Amygdala (tissue), 56 donors: Measurements from ENCODE around the gene GDAP2.
"Not testable (repeated sequence)": the region's sequence is repeated elsewhere in the genome, so short reads cannot be mapped to it uniquely, and the experiment has no call there.

Experiments used
- DNase-seq, 56 donors: peaks; one replicate each; lab custom pipeline; 2025; lab: John Stamatoyannopoulos, UW

GDAP2 gene

DNA sequence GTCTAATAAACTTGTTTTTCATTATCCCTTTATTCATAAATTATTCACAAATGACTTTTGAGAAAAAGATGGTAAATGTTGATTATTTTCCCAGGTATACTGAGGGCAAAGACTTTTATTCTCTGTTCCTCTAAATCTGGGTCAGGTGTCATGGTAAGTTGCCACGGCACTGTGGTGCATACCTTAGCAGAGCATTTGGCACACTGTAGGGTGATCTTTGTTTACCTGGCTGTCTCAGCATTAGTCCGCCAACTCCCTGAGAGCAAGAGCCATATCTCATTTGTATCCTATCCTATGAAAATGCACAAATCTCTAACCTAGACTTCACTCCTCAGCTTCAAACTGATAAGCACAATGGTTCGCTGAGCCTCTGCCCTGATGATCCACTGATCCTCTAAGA is 24.9 kb downstream of the GDAP2 start:
- no peak for DNase-seq

GRCh38 chr1:117902944-117903343 is 26.5 kb downstream of the GDAP2 start:
- DNase-seq: no peak

- no peak for DNase-seq
These were observed 29.6 kb downstream of the GDAP2 start for GRCh38 chr1:117899801-117900200.

DNA sequence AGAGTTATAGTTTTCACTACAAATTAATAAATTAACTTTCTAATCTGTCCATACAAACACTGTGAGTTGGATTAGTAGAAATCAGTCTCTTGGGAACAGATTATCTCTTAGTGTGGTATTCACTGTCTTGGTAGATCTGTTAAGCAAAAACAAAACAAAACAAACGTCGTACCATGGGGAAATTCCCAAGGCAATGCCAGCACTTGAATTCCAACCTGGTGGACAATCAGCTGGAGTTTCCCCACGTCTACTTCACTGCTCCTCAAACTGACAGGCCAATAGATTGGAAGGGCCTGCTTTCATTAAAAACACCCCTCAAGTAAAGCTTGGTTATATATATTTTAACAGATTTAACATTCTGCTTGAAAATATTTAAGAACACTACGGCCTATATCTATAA is 31.9 kb downstream of the GDAP2 start:
- DNase-seq: no peak

- peak in 30 of 56 donors; percentile 0 to 80 (median 12) for DNase-seq
These were observed 33.8 kb downstream of the GDAP2 start for GRCh38 chr1:117895482-117896114.

GRCh38 chr1:117894078-117894477 is 35.3 kb downstream of the GDAP2 start:
- DNase-seq: no peak

DNA sequence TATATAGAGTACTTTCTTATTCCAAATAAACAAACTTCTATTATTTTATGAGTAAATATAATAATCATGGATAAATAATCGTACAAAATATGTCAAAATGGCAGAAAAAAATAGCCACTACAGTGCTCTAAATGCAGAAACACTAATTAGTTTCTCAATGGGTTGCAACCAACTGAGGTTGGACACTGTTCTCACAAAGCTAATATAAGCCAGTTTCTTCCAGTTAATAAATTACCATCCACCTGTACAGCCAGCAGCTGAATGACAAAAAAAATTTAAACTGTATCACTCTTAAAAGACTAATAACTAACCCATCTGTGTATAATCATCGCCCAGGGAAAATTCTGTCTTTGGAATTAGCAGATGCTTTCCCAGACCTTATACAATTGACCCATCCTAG is 36.9 kb downstream of the GDAP2 start:
- DNase-seq: no peak

DNA sequence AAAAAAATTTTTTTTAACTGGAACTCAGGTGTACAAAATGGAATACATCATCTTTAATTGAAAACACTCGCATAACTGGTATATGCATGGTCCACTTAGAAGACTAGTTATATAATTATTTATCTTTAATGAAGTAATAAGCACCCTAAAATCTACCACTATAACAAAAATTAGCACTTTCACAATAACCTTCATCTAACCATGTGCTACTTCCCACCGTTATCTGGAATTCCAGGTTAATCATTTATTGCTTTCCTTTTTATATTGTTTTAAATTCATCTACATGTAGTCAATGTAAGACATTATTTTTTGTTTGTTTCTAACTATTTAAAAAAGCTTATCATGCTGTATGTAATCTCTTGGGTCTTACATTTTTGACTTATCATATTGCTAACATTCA is 39.0 kb downstream of the GDAP2 start:
- no peak for DNase-seq

DNA sequence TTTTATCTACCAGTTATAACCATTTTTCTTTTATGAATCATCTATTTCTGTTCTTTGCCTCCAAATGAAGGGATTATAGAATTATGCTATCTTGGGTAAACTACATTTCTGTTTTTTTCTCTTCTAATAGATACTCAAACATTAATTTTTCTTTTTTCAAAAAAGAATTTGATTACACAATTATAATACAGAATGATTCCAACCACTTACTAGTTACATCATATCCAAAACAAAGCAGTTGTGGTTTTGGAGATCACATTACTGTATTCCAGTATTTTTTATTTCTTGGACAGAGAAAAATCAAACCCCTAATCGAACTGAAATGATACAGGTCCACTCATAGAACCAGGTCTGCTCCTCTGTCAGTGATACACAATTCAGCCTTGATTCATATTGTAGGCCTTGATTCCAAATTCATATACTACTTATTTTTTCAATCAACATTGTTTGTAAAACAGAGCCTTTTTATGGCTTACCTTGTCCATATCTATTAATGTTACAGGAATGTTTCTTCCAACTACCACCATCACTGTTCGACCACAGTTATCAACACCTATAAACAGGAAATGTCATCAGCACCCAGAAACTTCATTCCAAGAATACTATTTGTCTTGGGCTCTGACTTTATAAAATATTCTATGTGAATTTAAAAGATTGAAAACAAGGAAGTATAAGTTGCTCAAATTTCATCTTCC is 43.2 kb downstream of the GDAP2 start:
- DNase-seq: no peak

DNA sequence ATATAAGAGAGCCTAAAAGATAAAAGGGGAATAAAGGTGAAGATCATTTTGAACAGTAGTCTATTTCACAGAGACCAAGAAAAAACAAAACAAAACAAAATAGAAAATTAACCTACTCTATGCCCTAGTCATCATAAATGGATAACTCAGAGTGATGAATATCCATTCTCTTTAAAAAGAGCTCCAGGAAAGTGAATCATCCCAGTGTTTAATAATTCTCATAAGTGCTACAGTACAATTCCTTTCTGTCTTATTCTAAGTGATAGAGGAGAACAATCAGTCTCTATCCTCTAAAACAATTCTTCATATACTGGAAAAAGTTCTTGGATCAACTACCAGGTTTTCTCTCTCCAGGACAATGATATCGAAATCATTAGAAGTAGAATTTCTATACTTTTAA is 45.8 kb downstream of the GDAP2 start:
- no peak for DNase-seq

DNA sequence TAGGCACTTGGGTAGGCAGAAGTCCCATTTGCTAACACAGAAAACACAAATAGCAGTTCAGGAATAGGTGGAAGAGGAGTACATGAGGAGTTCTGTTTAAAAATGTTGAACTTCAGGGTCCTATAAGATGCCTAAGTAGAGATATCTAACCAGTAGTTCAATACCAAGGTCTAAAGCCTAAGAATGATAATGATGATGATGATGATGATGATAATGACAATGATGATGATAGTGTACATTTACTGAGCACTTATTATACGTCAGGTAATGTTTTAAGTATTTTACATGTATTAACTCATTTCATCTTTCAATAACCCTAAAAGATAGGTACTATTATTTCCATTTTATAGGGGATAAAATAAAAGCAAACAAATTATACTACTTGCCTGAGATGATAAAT is 50.1 kb downstream of the GDAP2 start:
- no peak for DNase-seq

- no peak for DNase-seq
These were observed 51.6 kb downstream of the GDAP2 start for GRCh38 chr1:117877823-117878222.

- no peak for DNase-seq
These were observed 58.4 kb downstream of the GDAP2 start for GRCh38 chr1:117871013-117871412.

DNA sequence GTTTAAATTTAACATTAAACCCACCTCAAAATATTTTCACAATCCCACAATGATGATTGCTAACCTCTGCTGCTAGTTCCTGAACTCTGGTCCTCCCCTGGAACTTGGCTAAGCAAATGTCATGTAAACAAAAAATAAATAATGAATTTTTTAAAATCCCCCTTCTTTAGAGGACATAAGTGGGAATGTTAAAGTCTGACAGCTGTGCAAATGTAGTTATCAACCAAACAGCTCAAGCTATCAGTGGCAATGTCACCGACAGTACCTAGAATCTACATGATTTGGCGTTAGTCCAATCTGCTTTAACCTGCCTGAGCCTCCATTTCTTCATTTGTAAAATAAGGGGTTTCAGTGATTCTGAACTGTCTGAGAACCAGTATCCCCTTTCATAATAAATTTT is 67.7 kb downstream of the GDAP2 start:
- no peak for DNase-seq

DNA sequence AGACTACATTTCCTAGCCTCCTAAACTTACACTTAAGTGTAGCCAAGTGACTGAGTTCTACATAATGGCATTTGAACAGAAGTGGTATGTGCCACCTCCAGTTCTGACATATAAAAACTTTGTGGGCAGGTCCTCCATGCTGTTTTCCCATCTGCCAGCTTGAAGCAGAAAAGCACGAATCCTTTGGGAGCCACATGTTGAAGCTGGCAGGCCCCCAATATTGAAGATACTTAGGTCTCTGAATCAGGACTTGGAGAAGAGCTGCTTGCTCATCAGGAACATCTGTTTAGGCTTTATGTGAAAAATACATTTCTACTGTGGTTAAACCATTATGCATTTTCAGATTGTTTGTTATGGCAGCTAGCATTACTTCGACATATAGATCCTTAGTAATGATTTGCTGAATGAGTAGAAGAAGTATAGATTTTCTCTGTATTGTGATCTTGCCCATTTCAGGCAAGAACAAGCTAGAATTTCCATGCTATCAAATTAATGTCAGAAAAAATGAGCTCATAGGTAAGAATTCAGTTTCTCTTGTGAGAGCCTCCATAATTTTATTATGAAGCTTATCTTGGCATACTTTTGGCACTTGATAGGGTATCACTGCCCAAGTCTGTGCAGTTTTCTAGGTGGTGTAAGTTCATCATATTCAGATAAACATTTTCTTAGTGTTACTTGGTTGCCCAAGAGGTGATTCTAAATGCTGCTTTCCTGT is 68.4 kb downstream of the GDAP2 start:
- peak in 6 of 56 donors; percentile 2 to 26 (median 8) for DNase-seq

GRCh38 chr1:117859901-117860300 is 69.5 kb downstream of the GDAP2 start:
- DNase-seq: no peak

DNA sequence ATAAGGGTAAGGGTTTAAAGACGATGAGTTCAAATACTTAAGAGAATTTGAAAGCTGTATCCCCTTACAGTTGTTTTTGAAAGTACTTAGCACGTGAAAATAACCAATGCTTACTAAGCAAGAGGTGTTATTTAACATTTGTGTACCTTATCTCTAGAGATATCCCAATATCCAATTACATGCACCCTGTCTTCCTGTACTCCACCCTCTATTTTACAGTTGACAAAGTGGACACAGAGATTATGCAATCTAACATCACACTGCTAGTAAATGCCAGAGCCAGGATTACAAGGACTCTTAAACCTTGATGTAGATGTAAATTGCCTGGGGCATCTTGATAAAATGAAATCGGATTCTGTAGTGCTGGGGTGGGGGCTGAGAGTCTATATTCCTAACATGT is 72.0 kb downstream of the GDAP2 start:
- no peak for DNase-seq

DNA sequence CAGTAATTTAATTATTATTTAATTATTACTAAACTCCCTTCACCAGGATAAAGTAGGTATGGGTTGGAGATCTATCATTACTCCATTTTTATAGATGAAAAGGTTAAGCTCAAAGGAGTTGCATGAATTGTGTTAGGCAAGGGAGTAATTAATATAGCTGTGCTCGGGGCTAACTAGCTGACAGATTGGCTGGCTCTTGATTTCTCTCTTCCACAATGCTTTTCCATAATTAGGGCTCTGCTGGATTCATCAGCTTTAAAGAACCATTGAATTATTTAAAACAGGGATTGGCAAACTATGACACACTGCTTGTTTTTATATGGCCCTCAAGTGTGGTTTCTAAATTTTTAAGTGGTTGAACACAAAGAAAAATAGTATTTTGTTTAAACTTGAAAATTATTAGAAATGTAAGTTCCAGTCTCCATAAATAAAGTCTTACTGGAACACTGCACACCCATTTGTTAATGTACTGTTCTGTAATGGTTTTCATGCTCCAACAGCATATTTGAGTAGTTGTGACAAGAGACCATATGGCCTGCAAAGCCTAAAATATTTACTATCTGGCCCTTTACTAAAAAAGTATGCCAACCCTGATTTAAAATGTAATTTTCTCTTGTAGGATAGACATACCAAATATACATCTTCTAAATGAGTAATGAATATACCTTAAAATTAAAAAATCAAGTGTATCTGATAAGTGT is 76.4 kb downstream of the GDAP2 start:
- no peak for DNase-seq

DNA sequence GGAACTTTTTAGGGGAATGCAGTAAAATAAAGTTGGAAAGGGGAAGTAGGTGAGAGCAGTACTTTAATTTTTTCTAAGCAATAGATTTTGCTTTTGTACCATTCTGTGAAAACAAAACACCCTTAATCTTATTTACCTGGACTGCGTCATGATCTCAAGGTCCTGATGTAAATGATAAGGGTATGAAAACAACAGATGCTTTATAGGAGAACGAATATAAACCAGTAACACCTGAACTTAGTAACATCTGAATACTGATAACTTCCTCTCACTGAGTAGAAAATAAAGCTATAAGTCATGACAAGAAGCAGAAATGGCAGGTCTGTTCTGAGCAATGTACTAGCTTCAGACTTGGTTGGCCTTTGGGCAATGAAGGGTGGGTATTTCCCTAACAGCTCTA is 77.7 kb downstream of the GDAP2 start:
- no peak for DNase-seq

DNA sequence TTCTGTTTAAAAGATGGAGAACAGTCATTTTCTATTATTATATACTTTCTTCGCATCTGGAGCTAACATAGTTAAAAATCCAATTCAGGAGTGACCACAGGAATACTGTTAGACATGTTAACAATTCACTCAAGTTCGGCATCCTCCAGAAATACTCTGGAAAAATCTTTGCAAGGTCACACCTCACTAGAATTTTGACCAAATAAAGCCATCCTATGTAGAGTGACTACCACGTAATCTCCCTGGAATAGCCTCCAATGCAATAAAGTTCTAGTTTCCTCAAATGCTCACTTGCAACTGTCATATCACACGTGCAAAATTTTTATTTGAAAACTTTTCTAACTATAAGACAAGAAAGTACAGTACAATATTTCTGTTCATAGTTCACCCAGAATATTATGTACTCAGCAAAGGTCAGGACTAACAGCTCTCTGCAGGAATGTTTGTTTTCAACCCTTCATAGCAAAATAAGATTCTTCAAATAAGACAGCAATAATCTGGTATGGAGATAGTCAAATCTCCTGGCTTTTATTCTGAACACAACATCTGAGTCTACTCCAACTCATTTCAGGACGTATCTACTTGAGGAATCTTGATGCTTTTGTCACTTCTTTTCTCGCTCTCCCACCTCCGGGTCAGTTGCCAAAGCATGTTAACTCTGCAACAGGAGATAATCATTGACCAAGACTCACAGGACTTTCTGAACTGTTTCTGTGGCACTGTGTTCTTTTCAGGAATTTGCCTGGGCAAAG is 82.6 kb downstream of the GDAP2 start:
- DNase-seq: no peak

DNA sequence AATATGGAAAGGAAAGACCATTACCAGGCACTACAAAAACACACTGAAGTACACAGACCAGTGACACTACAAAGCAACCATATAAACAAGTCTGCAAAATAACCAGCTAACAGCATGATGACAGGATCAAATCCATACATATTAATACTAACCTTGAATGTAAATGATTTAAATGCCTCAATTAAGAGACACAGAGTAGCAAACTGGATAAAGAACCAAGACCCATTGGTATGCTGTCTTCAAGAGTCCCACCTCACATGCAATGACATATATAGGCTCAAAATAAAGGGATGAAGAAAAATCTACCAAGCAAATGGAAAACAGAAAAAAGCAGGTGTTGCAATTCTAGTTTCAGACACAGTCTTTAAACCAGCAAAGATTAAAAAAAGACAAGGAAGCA is 84.9 kb downstream of the GDAP2 start:
- not testable (repeated sequence) for DNase-seq
